HEK293T (cell line): ENCODE measurements around the gene CCSER1.
"Not testable (repeated sequence)": the region's sequence is repeated elsewhere in the genome, so short reads cannot be mapped to it uniquely, and the experiment has no call there.

ENCODE experiments used
- BHLHE40 ChIP-seq: fragments of 450-650 bp; IDR thresholded peaks from 2 replicates; pipeline ENCODE4 v1.6.1; 2016; ENCODE audit warnings: mild to moderate bottlenecking, moderate library complexity, borderline replicate concordance
- ELF4 ChIP-seq: fragments of 450-650 bp; IDR thresholded peaks from 2 replicates; pipeline ENCODE4 v1.6.1; 2017; ENCODE audit warnings: antibody characterized with exemption
- FOXK2 ChIP-seq: fragments of 450-650 bp; IDR thresholded peaks from 2 replicates; pipeline ENCODE4 v1.6.1; 2016; ENCODE audit warnings: mild to moderate bottlenecking
- FOXM1 ChIP-seq: fragments of 450-650 bp; IDR thresholded peaks from 2 replicates; pipeline ENCODE4 v1.6.1; 2017; ENCODE audit warnings: mild to moderate bottlenecking, borderline replicate concordance
- HDGF ChIP-seq: fragments of 450-650 bp; IDR thresholded peaks from 2 replicates; pipeline ENCODE4 v1.6.1; 2017; ENCODE audit warnings: antibody characterized with exemption, borderline replicate concordance
- SP1 ChIP-seq: fragments of 450-650 bp; IDR thresholded peaks from 2 replicates; pipeline ENCODE4 v1.6.1; 2017
- SUZ12 ChIP-seq: fragments of 450-650 bp; IDR thresholded peaks from 2 replicates; pipeline ENCODE4 v1.6.1; 2016; ENCODE audit warnings: mild to moderate bottlenecking
- TARDBP ChIP-seq: fragments of 450-650 bp; IDR thresholded peaks from 2 replicates; pipeline ENCODE4 v1.6.1; 2016

DNA sequence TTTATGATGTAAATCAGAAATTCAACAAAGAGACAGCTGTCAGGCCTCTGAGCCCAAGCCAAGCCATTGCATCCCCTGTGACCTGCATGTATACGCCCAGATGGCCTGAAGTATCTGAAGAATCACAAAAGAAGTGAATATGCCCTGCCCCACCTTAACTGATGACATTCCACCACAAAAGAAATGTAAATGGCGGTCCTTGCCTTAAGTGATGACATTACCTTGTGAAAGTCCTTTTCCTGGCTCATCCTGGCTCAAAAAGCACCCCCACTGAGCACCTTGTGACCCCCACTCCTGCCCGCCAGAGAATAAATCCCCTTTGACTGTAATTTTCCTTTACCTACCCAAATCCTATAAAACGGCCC, 1496.4 kb downstream of the CCSER1 start:
- TF ChIP-seq TARDBP, BHLHE40, FOXM1, FOXK2, HDGF, SUZ12, SP1, ELF4: not testable (repeated sequence)
